Hepatocyte (in vitro differentiated cells): ENCODE results near the gene CHCHD6.

Experiments used
- CTCF ChIP-seq: fragments of 200-600 bp; sonication (generic); IDR thresholded peaks from 2 replicates; pipeline ENCODE4 v1.5.1; 2016; ENCODE audit warnings: antibody characterized with exemption, mild to moderate bottlenecking; ENCODE audit not compliant: poor library complexity
- EZH2 ChIP-seq: fragments of 200-600 bp; sonication (generic); IDR thresholded peaks from 2 replicates; pipeline ENCODE4 v1.6.1; 2016; ENCODE audit warnings: antibody characterized with exemption, mild to moderate bottlenecking, borderline replicate concordance
- EZH2phosphoT487 ChIP-seq: fragments of 200-600 bp; sonication (generic); IDR thresholded peaks from one replicate; pipeline ENCODE4 v1.6.1; 2018; ENCODE audit warnings: antibody characterized with exemption, mild to moderate bottlenecking, low read depth, moderate library complexity; ENCODE audit not compliant: unreplicated experiment, severe bottlenecking

DNA sequence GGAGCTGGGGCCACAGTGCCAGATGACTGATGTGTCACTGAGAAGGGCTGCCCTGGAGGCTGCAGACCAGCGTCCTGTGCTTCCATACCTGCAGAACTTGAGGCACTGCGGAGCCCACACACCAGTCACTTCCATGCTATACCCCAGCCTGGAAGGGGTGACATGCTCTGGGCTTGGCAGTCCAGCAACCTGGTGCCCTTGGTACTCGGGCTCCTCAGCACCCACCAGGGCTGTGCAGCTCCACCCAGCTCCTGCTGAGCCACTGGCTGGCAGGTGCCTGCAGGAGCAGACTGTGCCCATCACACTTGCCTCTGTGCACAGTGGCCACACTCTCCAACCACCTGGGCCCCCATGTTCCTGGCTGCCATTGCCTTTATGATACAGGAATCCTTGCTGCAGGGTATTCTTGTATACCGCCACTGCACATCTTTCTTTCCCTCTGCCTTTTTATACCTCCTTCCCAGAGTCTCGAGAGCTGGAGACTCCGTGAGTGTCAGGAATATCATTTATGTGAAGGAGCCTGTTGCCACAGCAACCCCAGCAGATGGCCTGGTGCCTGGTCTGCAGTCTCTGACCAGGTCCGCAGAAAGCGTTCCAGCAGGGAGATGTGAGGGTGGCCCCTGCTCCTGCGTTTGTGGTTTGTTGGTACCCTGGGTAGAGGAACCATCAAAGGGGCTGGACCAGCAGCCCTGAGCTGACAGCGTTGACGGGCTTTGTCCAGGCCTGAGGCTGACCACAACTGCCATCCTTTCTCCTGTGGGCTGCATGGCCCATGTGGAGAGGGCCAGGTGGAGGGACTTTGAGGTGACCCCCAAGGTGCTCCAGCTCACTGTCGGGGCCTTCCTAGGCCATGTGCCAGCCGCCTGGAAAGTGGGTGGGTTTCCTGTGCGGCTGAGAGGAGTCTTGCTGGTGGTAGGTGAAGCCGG lies 185.5 kb downstream of the CHCHD6 start:
- TF ChIP-seq CTCF (no peak), EZH2phosphoT487 (no peak), EZH2 (no peak)
